GM20431 (cell line): ENCODE data around the gene INPP4A.

ENCODE experiments used
- in situ Hi-C: fragments of 300-500 bp; cut with MseI, MboI; formaldehyde crosslinking; loops from one replicate; pipeline ENCODE4 v1.15.0; 2020; ENCODE audit warnings: low sequenced_read_pairs; ENCODE audit not compliant: unreplicated experiment

INPP4A gene

GRCh38 chr2:98507891-98508708 lies 63.4 kb downstream of the INPP4A start:
- in situ Hi-C loops, result no loop called here

DNA sequence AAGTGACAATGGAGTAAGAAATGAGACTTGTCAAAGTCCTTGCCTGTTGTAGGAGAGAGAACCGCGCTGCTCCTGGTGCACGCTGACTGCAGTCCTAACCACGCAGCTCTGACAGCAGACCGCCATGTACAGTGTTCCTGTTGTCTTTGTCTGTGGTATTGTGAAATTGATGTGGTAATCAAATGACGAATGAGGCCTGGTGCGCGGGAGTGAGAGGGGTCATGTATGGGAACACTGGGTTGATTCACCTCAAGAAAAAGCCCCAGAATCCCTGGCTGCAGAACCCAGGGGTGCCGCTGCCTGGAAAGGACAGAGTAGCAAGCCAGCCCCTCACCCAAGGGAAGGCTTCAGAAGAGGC lies 64.0 kb downstream of the INPP4A start:
- in situ Hi-C loops, result no loop called here

- in situ Hi-C loops, result no loop called here
Observed at GRCh38 chr2:98509542-98510321, 65.1 kb downstream of the INPP4A start.

DNA sequence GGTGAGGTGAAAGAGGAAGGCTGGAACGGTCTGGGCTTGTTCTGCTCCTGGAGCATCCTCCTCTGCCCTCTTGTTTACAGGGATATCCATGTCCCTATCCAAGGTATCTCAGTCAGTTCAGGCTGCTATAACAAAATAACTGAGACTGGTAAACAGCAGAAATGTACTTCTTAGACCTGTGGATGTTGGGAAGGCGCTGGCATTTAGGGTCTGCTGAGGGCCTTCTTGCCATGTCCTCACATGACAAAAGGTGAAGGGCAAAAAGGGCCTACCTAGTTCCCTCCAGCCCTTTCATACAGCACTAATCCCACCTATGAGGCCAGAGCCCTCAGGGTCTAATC lies 65.6 kb downstream of the INPP4A start:
- in situ Hi-C loops, result no loop called here

- in situ Hi-C loops, result no loop called here
Observed at GRCh38 chr2:98511981-98512380, 67.3 kb downstream of the INPP4A start.

DNA sequence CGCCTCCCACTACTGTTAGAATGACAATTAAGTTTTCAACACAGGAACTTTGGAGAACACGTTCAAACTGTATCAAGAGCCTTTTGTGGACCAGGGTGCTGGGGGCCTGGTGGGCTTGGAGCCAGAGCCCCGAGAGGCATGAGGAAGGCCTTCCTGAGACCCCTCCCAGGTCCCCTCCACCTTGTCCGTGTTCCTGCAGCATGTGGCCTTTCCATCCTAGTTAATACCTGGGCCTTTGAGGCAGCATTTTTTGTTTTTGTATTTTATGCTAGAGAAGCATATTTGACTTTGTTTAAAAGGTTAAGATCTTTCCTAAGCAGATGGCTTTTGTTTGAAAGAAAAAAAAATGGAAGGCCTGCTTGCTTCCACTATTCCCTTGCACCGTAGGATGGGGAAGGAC lies 68.0 kb downstream of the INPP4A start:
- in situ Hi-C loops, result no loop called here

DNA sequence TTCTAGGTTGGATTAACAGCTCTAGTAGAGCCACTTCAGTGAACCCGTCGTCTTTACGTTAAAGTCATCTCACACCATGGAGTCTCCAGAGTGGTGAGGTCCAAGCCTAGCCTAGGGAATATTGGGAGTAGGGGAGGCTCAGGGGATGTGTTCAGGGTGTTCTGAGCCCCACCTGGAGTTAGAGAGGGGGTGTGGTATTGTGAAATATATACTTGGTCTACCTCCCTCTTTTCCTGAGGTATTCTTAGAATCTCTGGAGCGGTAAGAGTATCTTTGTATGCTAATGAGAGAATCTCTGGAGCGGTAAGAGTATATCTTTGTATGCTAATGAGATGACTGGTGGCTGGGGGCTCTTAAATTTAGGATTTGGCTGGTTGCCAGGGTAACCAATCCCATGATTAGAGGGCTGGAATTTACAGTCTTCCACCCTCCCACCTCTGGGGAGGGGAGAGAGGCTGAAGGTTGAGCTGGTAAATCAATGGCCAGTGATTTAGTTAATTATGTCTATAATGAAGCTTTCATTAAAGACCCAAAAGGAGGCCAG lies 69.5 kb downstream of the INPP4A start:
- in situ Hi-C loops, result no loop called here

GRCh38 chr2:98514879-98515249 lies 70.2 kb downstream of the INPP4A start:
- in situ Hi-C loops, result no loop called here

- in situ Hi-C loops, result no loop called here
Observed at GRCh38 chr2:98515250-98515991, 70.8 kb downstream of the INPP4A start.

GRCh38 chr2:98516571-98516970 lies 71.9 kb downstream of the INPP4A start:
- in situ Hi-C loops, result no loop called here

- in situ Hi-C loops, result no loop called here
Observed at GRCh38 chr2:98517636-98518035, 73.0 kb downstream of the INPP4A start.

DNA sequence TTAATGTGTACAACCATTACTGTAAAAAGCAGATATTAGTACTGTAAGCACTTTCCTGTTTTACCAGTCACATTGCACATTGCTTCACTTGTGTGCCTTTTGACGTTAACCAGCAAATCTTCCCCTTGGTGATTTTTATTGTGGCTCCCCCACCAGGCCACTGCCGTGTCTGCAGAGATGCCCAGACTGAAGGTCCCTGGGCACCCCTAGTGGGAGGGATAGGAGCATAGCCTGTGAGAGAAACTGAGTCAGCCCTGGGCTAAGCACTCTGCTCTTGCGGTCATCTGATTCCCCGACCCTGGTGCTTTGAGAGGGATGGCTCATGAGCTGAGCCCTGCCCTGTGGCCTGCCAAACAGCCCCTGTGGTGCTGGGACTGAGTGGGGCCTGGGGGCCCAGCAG lies 73.4 kb downstream of the INPP4A start:
- in situ Hi-C loops, result no loop called here

DNA sequence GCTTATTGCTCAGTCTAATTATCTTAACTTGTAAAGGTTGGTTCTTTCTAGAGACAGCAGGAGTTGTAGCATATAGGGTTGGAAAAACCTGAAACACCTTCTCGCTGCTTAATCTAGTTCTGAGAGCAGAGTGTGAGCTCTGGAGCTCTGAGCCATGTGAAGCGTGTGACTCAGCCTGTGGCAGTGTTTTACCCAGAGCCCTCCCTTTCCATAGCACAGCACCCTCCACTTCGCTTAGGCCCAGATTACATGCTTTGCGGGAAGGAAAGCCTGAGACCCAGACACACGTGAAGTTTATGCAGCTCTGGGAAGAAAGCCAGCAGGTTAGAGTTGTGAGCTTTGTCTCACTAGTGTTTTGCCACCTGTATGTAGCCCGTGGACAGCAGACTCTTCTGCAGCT lies 74.5 kb downstream of the INPP4A start:
- in situ Hi-C loops, result no loop called here

- in situ Hi-C loops, result no loop called here
Observed at GRCh38 chr2:98519851-98520250, 75.2 kb downstream of the INPP4A start.

GRCh38 chr2:98520806-98521205 lies 76.1 kb downstream of the INPP4A start:
- in situ Hi-C loops, result no loop called here

- in situ Hi-C loops, result no loop called here
Observed at GRCh38 chr2:98521266-98521665, 76.6 kb downstream of the INPP4A start.

GRCh38 chr2:98522854-98523253 lies 78.2 kb downstream of the INPP4A start:
- in situ Hi-C loops, result no loop called here

GRCh38 chr2:98524168-98524567 lies 79.5 kb downstream of the INPP4A start:
- in situ Hi-C loops, result no loop called here

- in situ Hi-C loops, result no loop called here
Observed at GRCh38 chr2:98528349-98528748, 83.7 kb downstream of the INPP4A start.

- in situ Hi-C loops, result no loop called here
Observed at GRCh38 chr2:98530114-98530513, 85.5 kb downstream of the INPP4A start.

GRCh38 chr2:98532756-98533155 lies 88.1 kb downstream of the INPP4A start:
- in situ Hi-C loops, result no loop called here
